H9 (cell line): ENCODE results near the gene HDAC3. TPM values are rescaled to one million over a fixed set of nuclear protein-coding genes. Genes with fewer than 3 reads are reported as not detected.

Experiments
- DNase-seq: peaks from one replicate; pipeline ENCODE4 v3.0.0-alpha.2; 2017
- H2AFZ ChIP-seq: one replicate; pipeline ENCODE4 v1.6.1; 2013; ENCODE audit warnings: mild to moderate bottlenecking, low read length, control low read depth, moderate library complexity
- H2AK5ac ChIP-seq: 2 replicates; pipeline ENCODE4 v1.6.1; 2013; ENCODE audit warnings: low read length, control low read depth, mixed read lengths; ENCODE audit not compliant: insufficient read length
- H2BK120ac ChIP-seq: one replicate; pipeline ENCODE4 v1.6.1; 2013; ENCODE audit warnings: low read depth, mild to moderate bottlenecking, low read length, control low read depth, inconsistent platforms; ENCODE audit not compliant: poor library complexity, severe bottlenecking
- H2BK12ac ChIP-seq: 2 replicates; pipeline ENCODE4 v1.6.1; 2013; ENCODE audit warnings: low read length, control low read depth, mixed read lengths, low read depth; ENCODE audit not compliant: insufficient read length
- H2BK15ac ChIP-seq: 2 replicates; pipeline ENCODE4 v1.6.1; 2013; ENCODE audit warnings: low read depth, low read length, control low read depth
- H2BK20ac ChIP-seq: one replicate; pipeline ENCODE4 v1.6.1; 2013; ENCODE audit warnings: low read depth, mild to moderate bottlenecking, low read length, control low read depth, inconsistent platforms; ENCODE audit not compliant: poor library complexity, severe bottlenecking
- H2BK5ac ChIP-seq: 2 replicates; pipeline ENCODE4 v1.6.1; 2013; ENCODE audit warnings: low read length, control low read depth, mixed read lengths; ENCODE audit not compliant: insufficient read length
- H3K14ac ChIP-seq: 2 replicates; pipeline ENCODE4 v1.6.1; 2013; ENCODE audit warnings: low read length, control low read depth; ENCODE audit not compliant: insufficient read depth
- H3K18ac ChIP-seq: 2 replicates; pipeline ENCODE4 v1.6.1; 2013; ENCODE audit warnings: low read depth, mild to moderate bottlenecking, mixed read lengths, low read length, control low read depth; ENCODE audit not compliant: insufficient read length
- H3K23ac ChIP-seq: 2 replicates; pipeline ENCODE4 v1.6.1; 2013; ENCODE audit warnings: low read length, control low read depth, mixed read lengths, low read depth; ENCODE audit not compliant: insufficient read length
- H3K23me2 ChIP-seq: 2 replicates; pipeline ENCODE4 v1.6.1; 2013; ENCODE audit warnings: low read depth, mild to moderate bottlenecking, mixed read lengths, low read length, control low read depth; ENCODE audit not compliant: insufficient read length, poor library complexity, severe bottlenecking
- H3K27ac ChIP-seq: 2 replicates; pipeline ENCODE4 v1.5.1; 2013; ENCODE audit warnings: low read length, control low read depth, mixed read lengths, low read depth; ENCODE audit not compliant: insufficient read length
- H3K27me3 ChIP-seq: 2 replicates; pipeline ENCODE4 v1.6.1; 2013; ENCODE audit warnings: low read length, control low read depth, inconsistent platforms; ENCODE audit not compliant: insufficient read depth
- H3K4ac ChIP-seq: 2 replicates; pipeline ENCODE4 v1.6.1; 2013; ENCODE audit warnings: low read depth, mild to moderate bottlenecking, control low read depth, inconsistent platforms, low read length, moderate library complexity
- H3K4me1 ChIP-seq: 2 replicates; pipeline ENCODE4 v1.6.1; 2013; ENCODE audit warnings: low read length, control low read depth, inconsistent platforms; ENCODE audit not compliant: insufficient read depth
- H3K4me2 ChIP-seq: 2 replicates; pipeline ENCODE4 v1.6.1; 2013; ENCODE audit warnings: low read length, control low read depth, mixed read lengths; ENCODE audit not compliant: insufficient read length, insufficient read depth
- H3K56ac ChIP-seq: 2 replicates; pipeline ENCODE4 v1.6.1; 2013; ENCODE audit warnings: low read depth, mild to moderate bottlenecking, mixed read lengths, low read length, control low read depth; ENCODE audit not compliant: insufficient read length
- H3K79me1 ChIP-seq: 2 replicates; pipeline ENCODE4 v1.6.1; 2013; ENCODE audit warnings: low read depth, mild to moderate bottlenecking, moderate library complexity, low read length, control low read depth, inconsistent platforms; ENCODE audit not compliant: insufficient read depth, poor library complexity, severe bottlenecking
- H3K79me2 ChIP-seq: 2 replicates; pipeline ENCODE4 v1.6.1; 2013; ENCODE audit warnings: low read length, control low read depth, inconsistent platforms; ENCODE audit not compliant: insufficient read depth
- H3K9ac ChIP-seq: 2 replicates; pipeline ENCODE4 v1.6.1; 2013; ENCODE audit warnings: low read length, control low read depth, mixed read lengths; ENCODE audit not compliant: insufficient read length; ENCODE audit errors: extremely low read depth
- H3K9me3 ChIP-seq: one replicate; pipeline ENCODE4 v1.6.1; 2013; ENCODE audit warnings: low read depth, low read length, inconsistent platforms; ENCODE audit not compliant: control insufficient read depth
- H3T11ph ChIP-seq: one replicate; pipeline ENCODE4 v1.6.1; 2013; ENCODE audit warnings: mild to moderate bottlenecking, low read length, control low read depth, inconsistent platforms
- H4K20me1 ChIP-seq: one replicate; pipeline ENCODE4 v1.6.1; 2013; ENCODE audit not compliant: control insufficient read depth, insufficient read length, insufficient read depth
- H4K5ac ChIP-seq: 2 replicates; pipeline ENCODE4 v1.6.1; 2013; ENCODE audit warnings: low read depth, mild to moderate bottlenecking, mixed read lengths, low read length, control low read depth; ENCODE audit not compliant: insufficient read length
- H4K8ac ChIP-seq: replicated peaks from 2 replicates; pipeline ENCODE4 v1.6.1; 2013; ENCODE audit warnings: low read length, control low read depth, mixed read lengths, low read depth; ENCODE audit not compliant: insufficient read length
- H4K91ac ChIP-seq: 2 replicates; pipeline ENCODE4 v1.6.1; 2013; ENCODE audit warnings: low read depth, mild to moderate bottlenecking, moderate library complexity, mixed read lengths, low read length, control low read depth; ENCODE audit not compliant: insufficient read length
- H3K27ac Mint-ChIP-seq, 3 experiments: 2 replicates in 2 of 3; 3 replicates in 1 of 3; pipeline ENCODE4 v1.8.0; 2020 to 2021; ENCODE audit warnings: mixed read lengths in 3 of 3, mild to moderate bottlenecking in 1 of 3, moderate library complexity in 1 of 3
- H3K27me3 Mint-ChIP-seq: 2 replicates; pipeline ENCODE4 v1.8.0; 2021; ENCODE audit warnings: low read depth, mild to moderate bottlenecking, moderate library complexity, mixed read lengths
- H3K36me3 Mint-ChIP-seq, 3 experiments: 2 replicates in 2 of 3; 3 replicates in 1 of 3; pipeline ENCODE4 v1.8.0; 2020 to 2021; ENCODE audit warnings: low read depth in 3 of 3, mixed read lengths in 3 of 3; ENCODE audit not compliant: insufficient read depth in 1 of 3
- H3K4me1 Mint-ChIP-seq, 2 experiments: 2 replicates each; pipeline ENCODE4 v1.8.0; 2020; ENCODE audit warnings: mixed read lengths in 2 of 2
- H3K4me3 Mint-ChIP-seq, 2 experiments: 2 replicates in 1 of 2; 3 replicates in 1 of 2; pipeline ENCODE4 v1.8.0; 2020 to 2021; ENCODE audit warnings: mild to moderate bottlenecking in 2 of 2, mixed read lengths in 2 of 2, moderate library complexity in 1 of 2
- H3K9me3 Mint-ChIP-seq, 2 experiments: 2 replicates in 1 of 2; 3 replicates in 1 of 2; pipeline ENCODE4 v1.8.0; 2020; ENCODE audit warnings: mild to moderate bottlenecking in 2 of 2, mixed read lengths in 2 of 2, moderate library complexity in 1 of 2
- WGBS: extraction: QIAGEN DNeasy Blood & Tissue Kit; methylation state at CpG from one replicate; pipeline ENCODE4 v1.1.7; 2013; ENCODE audit warnings: missing lambda C conversion rate, low lambda C conversion rate, mixed read lengths; ENCODE audit not compliant: insufficient read length; ENCODE audit errors: extremely low coverage; 5-methylcytosine and 5-hydroxymethylcytosine counted together
- total RNA-seq: library from RNA; stranded (reverse); gene quantifications from 2 replicates; pipeline ENCODE4 v1.2.1, GENCODE V29; 2021
- TF ChIP-seq, protein P1 (sequence below): fragments of 200-600 bp; sonication (generic); conservative IDR thresholded peaks from 3 replicates; pipeline ENCODE4 v1.8.0; 2021; ENCODE audit warnings: antibody characterized with exemption, mild to moderate bottlenecking

HDAC3 gene
- total RNA-seq, 1 experiment from 2014 or later: 98.3 TPM

DNA sequence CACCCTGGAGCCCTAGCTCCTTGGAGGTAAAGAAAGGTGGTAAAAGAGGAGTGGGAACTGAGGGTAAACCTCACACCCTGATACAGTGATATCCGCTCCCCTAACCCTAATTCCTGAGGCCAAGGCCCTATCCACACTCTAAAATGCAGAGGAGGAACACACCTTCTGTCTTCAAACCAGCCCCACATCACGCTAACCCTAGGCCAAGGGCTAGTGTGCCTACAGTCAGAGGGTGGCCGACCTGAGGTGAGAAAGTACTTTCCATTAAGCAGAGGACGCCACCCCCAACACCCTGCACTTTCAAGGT lies 590 bp downstream of the HDAC3 start:
- no peak overlapping the region for H3T11ph ChIP-seq
- H3K27me3 ChIP-seq: no peaks in the 10 kb centered on the region
- H4K20me1 ChIP-seq: no peaks in the 10 kb centered on the region
- WGBS: no CpG with 5 or more reads among the region's 4 CpGs
- H3K23me2 ChIP-seq: peaks cover 14% of the 10 kb centered on the region
- H3K79me1 ChIP-seq: peaks cover 10% of the 10 kb centered on the region
- no peak overlapping the region for H3K4ac ChIP-seq
- no peak overlapping the region for H3K18ac ChIP-seq
- no peak overlapping the region for H2AK5ac ChIP-seq
- Mint-ChIP-seq H3K9me3 (no peaks in the 10 kb centered on the region; a peak in 1 of 5 replicates), H3K27me3 (peaks cover 2% of the 10 kb centered on the region), H3K4me3 (peak overlapping the region; percentile 92 to 96), H3K4me1 (peaks cover 18 to 23% of the 10 kb centered on the region in 2 experiments), H3K27ac (peak overlapping the region; percentile 67 to 92 (median 83); a peak in 5 of 7 replicates), H3K36me3 (peaks cover 8 to 23% (median 14%) of the 10 kb centered on the region in 3 experiments; a peak in 6 of 7 replicates)
- H3K9ac ChIP-seq: peak overlapping the region; percentile 83
- H2BK5ac ChIP-seq: no peak overlapping the region
- no peak overlapping the region for H3K23ac ChIP-seq
- H3K79me2 ChIP-seq: peaks cover 10% of the 10 kb centered on the region; the same call in 1 of the 2 replicates
- no peak overlapping the region for H2BK15ac ChIP-seq
- H3K9me3 ChIP-seq: no peaks in the 10 kb centered on the region
- peaks cover 4% of the 10 kb centered on the region; the same call in 1 of the 2 replicates for H3K4me1 ChIP-seq
- no peak overlapping the region for H4K5ac ChIP-seq
- no peak overlapping the region for H2BK120ac ChIP-seq
- no peak overlapping the region for H3K14ac ChIP-seq
- no peak overlapping the region for H4K91ac ChIP-seq
- H2BK12ac ChIP-seq: no peak overlapping the region
- no peak overlapping the region for H2BK20ac ChIP-seq
- TF ChIP-seq, protein P1, sequence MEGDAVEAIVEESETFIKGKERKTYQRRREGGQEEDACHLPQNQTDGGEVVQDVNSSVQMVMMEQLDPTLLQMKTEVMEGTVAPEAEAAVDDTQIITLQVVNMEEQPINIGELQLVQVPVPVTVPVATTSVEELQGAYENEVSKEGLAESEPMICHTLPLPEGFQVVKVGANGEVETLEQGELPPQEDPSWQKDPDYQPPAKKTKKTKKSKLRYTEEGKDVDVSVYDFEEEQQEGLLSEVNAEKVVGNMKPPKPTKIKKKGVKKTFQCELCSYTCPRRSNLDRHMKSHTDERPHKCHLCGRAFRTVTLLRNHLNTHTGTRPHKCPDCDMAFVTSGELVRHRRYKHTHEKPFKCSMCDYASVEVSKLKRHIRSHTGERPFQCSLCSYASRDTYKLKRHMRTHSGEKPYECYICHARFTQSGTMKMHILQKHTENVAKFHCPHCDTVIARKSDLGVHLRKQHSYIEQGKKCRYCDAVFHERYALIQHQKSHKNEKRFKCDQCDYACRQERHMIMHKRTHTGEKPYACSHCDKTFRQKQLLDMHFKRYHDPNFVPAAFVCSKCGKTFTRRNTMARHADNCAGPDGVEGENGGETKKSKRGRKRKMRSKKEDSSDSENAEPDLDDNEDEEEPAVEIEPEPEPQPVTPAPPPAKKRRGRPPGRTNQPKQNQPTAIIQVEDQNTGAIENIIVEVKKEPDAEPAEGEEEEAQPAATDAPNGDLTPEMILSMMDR: no peak
- no peak overlapping the region for H3K27ac ChIP-seq
- H3K4me2 ChIP-seq: peak overlapping the region; percentile 79
- H4K8ac ChIP-seq: no peak overlapping the region
- no peak for DNase-seq
- no peak overlapping the region for H3K56ac ChIP-seq
- H2AFZ ChIP-seq: no peak overlapping the region
